Measurements from ENCODE around the gene STX18. TPM values are rescaled to one million over a fixed set of nuclear protein-coding genes. Genes with fewer than 3 reads are reported as not detected.

Gene STX18
- total RNA-seq, 2 experiments from 2014 or later: 20.2 to 23.2 TPM

DNA sequence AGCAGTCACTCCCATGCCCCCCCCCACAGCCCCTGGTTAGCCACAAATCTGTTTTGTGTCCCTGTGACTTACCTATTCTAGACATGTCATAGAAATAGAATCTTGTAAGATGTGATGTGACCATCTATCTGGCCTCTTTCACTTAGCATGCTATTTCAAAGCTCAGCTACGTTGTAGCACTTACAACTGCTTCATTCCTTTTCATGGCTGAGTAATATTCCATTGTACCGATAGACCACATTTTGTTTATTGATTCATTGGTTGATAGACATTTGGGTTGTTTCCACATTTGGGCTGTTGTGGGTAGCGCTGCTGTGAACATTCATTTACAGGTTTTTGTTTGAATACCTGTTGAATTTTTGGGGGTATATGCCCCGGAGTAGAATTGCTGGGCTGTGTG is 143.4 kb downstream of the STX18 start:
- intact Hi-C loops (cut with micrococcal nuclease): no loop called here
- ChIA-PET CTCF (no interaction called here), POLR2A (interaction anchor here (0.5 kb wide), 1 partner anchor 720 kb away, joined by 7 read pairs; no protein-coding TSS in a partner anchor)
- peaks cover 7% of the 10 kb centered on the region for H3K36me3 Mint-ChIP-seq
- no peak for DNase-seq
- no peaks in the 10 kb centered on the region for H3K27me3 Mint-ChIP-seq
- no peak overlapping the region for H3K4me3 Mint-ChIP-seq
- no peak overlapping the region for H3K27ac Mint-ChIP-seq
- no peaks in the 10 kb centered on the region for H3K9me3 Mint-ChIP-seq
- no peaks in the 10 kb centered on the region for H3K4me1 Mint-ChIP-seq (ENCODE audit: low read depth)

DNA sequence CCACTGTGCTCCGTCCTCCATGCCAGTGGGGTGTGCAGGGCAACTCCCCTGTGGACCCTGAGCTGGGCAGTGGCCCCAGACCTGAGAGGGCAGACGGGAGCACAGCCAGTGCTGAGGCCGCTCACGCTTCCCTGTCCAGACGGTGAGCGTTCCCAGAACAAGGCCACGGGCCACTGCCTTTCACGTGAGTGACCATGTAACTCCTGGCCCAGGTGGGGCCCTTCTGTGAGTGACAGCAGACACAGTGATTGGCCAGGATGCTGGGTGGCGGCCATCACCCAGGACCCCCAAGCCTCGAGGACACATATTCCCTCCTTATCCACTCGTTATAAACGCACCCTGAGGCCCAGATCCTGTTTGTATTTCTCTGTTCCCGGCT is 144.4 kb downstream of the STX18 start:
- no peak for DNase-seq
- intact Hi-C loops (cut with micrococcal nuclease): no loop called here
- no peak overlapping the region for H3K4me3 Mint-ChIP-seq
- no peak overlapping the region for H3K27ac Mint-ChIP-seq
- POLR2A ChIA-PET: no interaction called here
- CTCF ChIA-PET: no interaction called here
- H3K4me1 Mint-ChIP-seq (ENCODE audit: low read depth): no peaks in the 10 kb centered on the region
- H3K27me3 Mint-ChIP-seq: no peaks in the 10 kb centered on the region
- H3K36me3 Mint-ChIP-seq: peaks cover 7% of the 10 kb centered on the region
- no peaks in the 10 kb centered on the region for H3K9me3 Mint-ChIP-seq

DNA sequence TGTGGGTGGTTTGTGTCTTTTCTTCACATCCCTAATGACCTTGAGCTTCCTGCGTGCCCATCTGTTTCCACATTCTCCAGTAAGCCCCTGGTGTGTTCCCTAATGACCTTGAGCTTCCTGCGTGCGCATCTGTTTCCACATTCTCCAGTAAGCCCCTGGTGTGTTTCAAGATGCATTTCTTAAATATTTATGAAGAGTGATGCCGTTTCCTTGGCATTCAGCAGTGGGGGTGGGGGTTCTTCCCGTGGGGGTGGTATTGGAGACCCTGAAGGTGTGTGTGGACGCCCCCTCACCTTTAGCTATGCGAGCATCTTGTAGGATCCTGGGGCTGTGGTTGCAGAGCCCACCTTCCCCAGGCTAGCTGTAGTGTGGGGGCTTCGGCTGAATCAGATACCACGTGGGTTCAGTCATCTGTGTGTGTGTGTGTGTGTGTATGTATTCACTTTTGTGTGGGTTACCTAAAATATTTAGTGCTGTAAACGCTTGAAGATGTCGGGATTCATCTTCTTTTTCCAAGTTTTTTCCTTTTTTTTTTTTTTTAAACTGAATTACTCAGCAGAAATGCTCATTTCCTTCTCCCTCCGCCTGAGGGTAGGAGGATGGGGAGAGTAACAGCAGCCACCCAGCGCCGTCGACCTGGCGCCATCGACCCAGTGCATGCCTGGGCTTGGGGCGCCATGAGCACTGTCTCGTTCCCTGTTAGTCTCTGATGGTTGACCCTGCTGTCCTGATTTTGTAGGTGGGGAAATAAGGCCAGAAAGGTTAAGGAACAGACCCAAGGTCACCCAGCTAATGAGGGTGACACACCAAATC is 145.0 kb downstream of the STX18 start:
- CTCF ChIA-PET: no interaction called here
- DNase-seq: no peak
- POLR2A ChIA-PET: no interaction called here
- Mint-ChIP-seq H3K4me3 (no peak overlapping the region), H3K9me3 (no peaks in the 10 kb centered on the region), H3K27me3 (no peaks in the 10 kb centered on the region), H3K36me3 (peaks cover 7% of the 10 kb centered on the region), H3K27ac (no peak overlapping the region), H3K4me1 (ENCODE audit: low read depth) (no peaks in the 10 kb centered on the region)
- intact Hi-C loops (cut with micrococcal nuclease): no loop called here

DNA sequence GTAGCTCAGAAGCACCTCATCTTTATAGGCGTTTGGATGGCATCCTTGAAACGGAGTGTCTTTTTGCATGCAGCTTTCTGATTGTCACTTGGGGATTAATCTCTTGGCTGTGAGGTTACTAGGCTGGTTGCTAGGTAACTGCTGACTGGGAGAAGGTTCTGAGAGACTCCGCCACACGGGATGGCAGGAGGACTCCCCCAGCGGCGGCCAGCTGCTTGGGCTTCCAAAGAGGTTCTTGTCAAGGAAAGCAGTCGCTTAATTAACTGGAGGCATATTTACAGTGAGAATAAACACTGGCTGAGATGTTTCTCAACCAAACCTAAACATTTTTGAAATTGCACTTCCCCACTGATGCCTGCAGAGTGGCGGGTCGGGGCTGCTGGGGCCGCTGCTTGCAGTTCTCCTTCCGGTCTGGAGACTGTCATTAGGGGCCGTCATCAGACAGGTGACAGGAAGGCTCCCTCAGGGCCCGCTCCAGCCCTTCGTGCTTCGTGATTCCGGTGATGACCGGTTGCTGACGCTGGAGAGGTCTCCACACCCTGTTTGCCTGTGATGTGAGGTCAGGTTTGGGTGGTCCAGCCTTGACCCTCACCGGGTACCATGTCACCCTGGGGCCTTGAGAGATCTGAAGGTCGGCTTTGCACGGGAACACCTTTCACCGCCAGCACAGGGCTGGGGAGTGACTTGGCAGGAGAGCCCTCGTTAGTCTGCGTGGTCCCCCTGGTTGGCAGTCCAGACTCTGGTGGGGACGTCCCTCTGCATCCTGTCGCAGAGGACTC is 145.8 kb downstream of the STX18 start:
- no peak overlapping the region for H3K27ac Mint-ChIP-seq
- no peaks in the 10 kb centered on the region for H3K27me3 Mint-ChIP-seq
- H3K4me3 Mint-ChIP-seq: no peak overlapping the region
- H3K9me3 Mint-ChIP-seq: no peaks in the 10 kb centered on the region
- POLR2A ChIA-PET: no interaction called here
- no peak for DNase-seq
- intact Hi-C loops (cut with micrococcal nuclease): no loop called here
- H3K4me1 Mint-ChIP-seq (ENCODE audit: low read depth): no peaks in the 10 kb centered on the region
- peaks cover 9% of the 10 kb centered on the region for H3K36me3 Mint-ChIP-seq
- CTCF ChIA-PET: interaction anchor here (1.5 kb wide), 1 partner anchor 11 kb away, joined by 6 read pairs; no protein-coding TSS in a partner anchor

DNA sequence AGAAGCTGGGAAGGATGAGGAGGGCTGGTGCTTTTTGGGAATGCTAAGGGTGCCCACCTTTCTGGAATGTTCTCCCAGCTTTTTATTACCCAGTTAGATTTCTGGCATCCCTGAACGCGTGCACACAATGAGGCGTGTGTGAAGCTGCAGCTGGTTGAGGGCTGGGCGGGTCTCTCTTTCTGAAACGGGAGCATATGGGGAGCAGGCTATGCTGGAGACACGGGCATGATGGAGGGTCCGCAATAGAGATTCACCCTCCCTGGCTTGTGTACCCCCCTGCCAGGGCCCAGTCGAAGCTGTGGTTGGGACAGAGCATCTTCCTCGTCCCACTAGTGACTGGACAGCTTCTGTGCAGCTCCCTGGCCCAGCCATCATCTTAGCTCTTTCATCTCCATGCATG is 146.5 kb downstream of the STX18 start:
- H3K4me3 Mint-ChIP-seq: no peak overlapping the region
- POLR2A ChIA-PET: no interaction called here

DNA sequence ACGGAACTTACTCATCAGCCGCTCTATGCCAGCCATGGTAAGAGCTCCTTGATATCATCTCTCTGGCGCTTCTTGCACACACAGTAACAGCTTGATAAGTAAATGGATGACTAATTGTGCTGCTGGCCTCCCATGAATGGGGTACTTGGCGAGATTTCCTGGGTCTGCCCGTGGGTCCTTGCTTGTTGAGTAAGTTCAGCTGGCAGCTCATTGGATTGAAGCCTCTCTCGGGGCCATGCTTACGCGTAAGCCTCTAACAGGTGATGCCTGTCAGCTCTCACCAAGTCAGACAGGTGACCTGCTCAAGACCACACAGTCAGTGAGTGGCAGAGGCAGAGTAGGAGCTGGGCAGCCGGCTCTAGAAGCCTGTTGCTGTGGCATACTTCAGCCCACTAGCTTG is 147.2 kb downstream of the STX18 start:
- Mint-ChIP-seq H3K36me3 (peaks cover 9% of the 10 kb centered on the region), H3K27me3 (no peaks in the 10 kb centered on the region), H3K9me3 (no peaks in the 10 kb centered on the region), H3K4me1 (ENCODE audit: low read depth) (no peaks in the 10 kb centered on the region), H3K27ac (no peak overlapping the region), H3K4me3 (no peak overlapping the region)
- CTCF ChIA-PET: interaction anchor here (1.0 to 1.5 kb wide), 3 partner anchors 10 to 37 kb away, joined by 3 to 6 read pairs (median 6); no protein-coding TSS in a partner anchor
- POLR2A ChIA-PET: no interaction called here
- no peak for DNase-seq
- intact Hi-C loops (cut with micrococcal nuclease): no loop called here

More for the DNA sequence above, 146.5 kb downstream of the STX18 start:
- intact Hi-C loops (cut with micrococcal nuclease): no loop called here
- DNase-seq: no peak
- Mint-ChIP-seq H3K27me3 (no peaks in the 10 kb centered on the region), H3K27ac (no peak overlapping the region), H3K36me3 (peaks cover 9% of the 10 kb centered on the region), H3K4me1 (ENCODE audit: low read depth) (no peaks in the 10 kb centered on the region), H3K9me3 (no peaks in the 10 kb centered on the region)
- CTCF ChIA-PET: interaction anchor here (1.4 to 1.5 kb wide), 2 partner anchors 11 to 36 kb away, joined by 6 read pairs; no protein-coding TSS in a partner anchor

DNA sequence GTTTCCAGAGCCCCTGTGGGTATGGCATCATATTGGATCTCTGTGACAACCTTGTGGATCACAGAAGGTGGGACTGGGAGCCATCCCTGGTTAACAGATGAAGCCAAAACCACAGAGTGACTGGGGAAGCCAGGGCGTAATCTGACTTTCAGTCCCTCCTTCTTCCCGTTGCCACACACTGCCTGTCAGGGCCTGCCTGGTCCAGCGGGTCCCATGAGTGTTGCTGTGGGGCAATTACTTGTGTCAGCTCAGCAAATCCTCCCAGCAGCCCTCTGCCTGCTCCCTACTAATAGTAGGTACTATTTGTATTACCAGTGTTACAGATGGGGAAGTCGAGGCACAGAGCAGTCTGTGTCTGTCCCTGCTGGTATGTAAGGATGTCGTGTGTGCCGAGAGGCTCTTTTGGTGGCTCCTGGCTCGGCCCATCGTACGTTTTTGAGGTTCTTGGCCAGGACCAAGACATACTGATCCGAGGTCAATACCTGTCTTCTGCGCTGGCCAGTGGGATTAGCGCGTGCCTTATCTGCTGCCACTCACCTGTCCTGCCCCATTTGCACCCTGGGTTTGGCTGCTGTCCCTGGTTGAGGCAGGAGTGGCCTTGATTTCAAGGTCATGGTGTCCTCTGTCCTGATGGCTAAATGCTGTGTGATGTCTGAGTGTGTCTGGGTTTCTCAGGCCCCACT is 149.2 kb downstream of the STX18 start:
- H3K4me1 Mint-ChIP-seq (ENCODE audit: low read depth): peaks cover 4% of the 10 kb centered on the region
- ChIA-PET POLR2A (no interaction called here), CTCF (no interaction called here)
- H3K36me3 Mint-ChIP-seq: peaks cover 5% of the 10 kb centered on the region
- intact Hi-C loops (cut with micrococcal nuclease): no loop called here
- DNase-seq: no peak
- no peak overlapping the region for H3K27ac Mint-ChIP-seq
- no peak overlapping the region for H3K4me3 Mint-ChIP-seq
- H3K9me3 Mint-ChIP-seq: no peaks in the 10 kb centered on the region
- H3K27me3 Mint-ChIP-seq: peaks cover 4% of the 10 kb centered on the region

DNA sequence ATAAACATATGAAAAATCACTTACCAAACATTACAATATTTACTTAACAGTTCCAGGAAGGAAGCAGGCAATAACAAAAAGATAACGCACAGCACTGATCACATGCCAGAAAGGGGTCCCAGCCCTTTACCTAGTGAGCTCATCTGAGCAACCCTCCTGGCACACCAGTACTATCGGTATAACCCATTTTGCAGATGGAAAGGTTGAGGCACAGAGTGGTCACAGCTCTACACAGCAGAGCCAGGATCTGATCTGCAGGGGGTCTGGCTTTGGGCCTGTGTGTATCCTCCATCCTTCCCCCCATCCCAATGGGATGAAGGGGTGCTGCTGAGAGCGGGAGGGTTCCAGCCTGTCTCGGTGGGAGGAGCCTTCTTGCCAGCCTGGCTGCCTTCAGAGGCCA is 150.0 kb downstream of the STX18 start:
- CTCF ChIA-PET: no interaction called here
- Mint-ChIP-seq H3K27me3 (peaks cover 4% of the 10 kb centered on the region), H3K27ac (no peak overlapping the region), H3K4me1 (ENCODE audit: low read depth) (peaks cover 4% of the 10 kb centered on the region), H3K4me3 (no peak overlapping the region), H3K9me3 (no peaks in the 10 kb centered on the region), H3K36me3 (peaks cover 3% of the 10 kb centered on the region)
- POLR2A ChIA-PET: no interaction called here
- no peak for DNase-seq
- intact Hi-C loops (cut with micrococcal nuclease): no loop called here

DNA sequence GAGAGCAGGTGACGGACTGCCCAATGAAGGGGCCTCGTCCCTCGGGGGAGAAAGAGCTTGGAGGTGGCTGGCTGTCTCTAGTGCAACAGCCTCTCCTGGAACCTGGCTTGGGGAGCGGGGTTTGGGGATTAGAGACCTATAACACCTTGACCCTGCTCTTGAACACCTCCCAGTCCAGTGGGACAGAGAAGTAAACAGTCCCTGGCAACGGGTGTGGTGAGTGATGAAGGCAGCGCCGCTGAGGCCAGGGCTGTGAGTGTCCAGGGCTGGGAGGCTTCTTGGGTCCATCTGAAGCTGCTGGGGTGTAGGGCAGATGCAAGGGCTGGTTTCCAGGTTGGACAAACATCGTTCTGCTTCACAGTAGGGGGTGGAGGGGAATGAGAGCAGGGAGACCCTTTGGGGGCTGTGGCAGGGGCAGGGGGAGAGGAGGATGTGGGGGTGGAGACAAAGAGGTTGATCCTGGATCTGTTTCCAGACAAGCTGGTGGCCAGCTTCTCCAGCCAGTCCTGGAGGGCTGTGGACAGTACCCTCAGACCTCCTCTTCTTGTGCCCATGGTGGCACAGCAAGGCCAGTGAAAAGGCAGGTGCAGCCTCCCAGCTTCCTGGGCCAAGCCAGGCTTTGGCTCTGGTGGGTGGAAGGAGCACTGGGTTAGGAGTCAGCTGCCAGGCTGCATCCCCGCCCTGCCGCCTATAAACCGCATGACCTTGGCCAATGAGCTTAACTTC is 151.2 kb downstream of the STX18 start:
- ChIA-PET CTCF (no interaction called here), POLR2A (no interaction called here)
- intact Hi-C loops (cut with micrococcal nuclease): no loop called here
- Mint-ChIP-seq H3K4me3 (no peak overlapping the region), H3K9me3 (no peaks in the 10 kb centered on the region), H3K27me3 (peaks cover 7% of the 10 kb centered on the region), H3K4me1 (ENCODE audit: low read depth) (peaks cover 8% of the 10 kb centered on the region), H3K27ac (no peak overlapping the region), H3K36me3 (peaks cover 3% of the 10 kb centered on the region)
- no peak for DNase-seq

DNA sequence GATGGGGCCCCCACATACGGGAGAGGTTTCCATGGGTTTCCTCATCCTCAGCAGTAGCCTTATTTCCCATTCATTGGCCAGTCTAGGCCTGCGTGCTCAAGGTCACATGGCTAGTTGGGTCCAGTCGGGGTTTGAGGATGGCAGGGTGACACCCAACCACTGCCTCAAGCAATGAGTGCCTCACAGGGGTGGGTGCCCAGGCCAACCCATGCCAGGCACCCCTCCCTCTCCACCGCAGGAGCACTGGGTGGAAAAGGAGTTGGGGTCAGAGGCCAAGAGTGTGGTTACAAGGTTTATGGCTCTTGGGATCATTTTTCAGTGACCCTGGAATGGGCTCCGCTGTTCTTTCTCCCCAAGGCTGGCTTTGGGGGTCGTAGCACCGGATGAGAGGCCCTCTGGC is 151.8 kb downstream of the STX18 start:
- peaks cover 8% of the 10 kb centered on the region for H3K27me3 Mint-ChIP-seq
- H3K27ac Mint-ChIP-seq: no peak overlapping the region
- H3K4me3 Mint-ChIP-seq: no peak overlapping the region
- H3K36me3 Mint-ChIP-seq: peaks cover 3% of the 10 kb centered on the region
- H3K4me1 Mint-ChIP-seq (ENCODE audit: low read depth): peaks cover 9% of the 10 kb centered on the region
- CTCF ChIA-PET: no interaction called here
- intact Hi-C loops (cut with micrococcal nuclease): no loop called here
- no peaks in the 10 kb centered on the region for H3K9me3 Mint-ChIP-seq
- no peak for DNase-seq
- POLR2A ChIA-PET: no interaction called here

DNA sequence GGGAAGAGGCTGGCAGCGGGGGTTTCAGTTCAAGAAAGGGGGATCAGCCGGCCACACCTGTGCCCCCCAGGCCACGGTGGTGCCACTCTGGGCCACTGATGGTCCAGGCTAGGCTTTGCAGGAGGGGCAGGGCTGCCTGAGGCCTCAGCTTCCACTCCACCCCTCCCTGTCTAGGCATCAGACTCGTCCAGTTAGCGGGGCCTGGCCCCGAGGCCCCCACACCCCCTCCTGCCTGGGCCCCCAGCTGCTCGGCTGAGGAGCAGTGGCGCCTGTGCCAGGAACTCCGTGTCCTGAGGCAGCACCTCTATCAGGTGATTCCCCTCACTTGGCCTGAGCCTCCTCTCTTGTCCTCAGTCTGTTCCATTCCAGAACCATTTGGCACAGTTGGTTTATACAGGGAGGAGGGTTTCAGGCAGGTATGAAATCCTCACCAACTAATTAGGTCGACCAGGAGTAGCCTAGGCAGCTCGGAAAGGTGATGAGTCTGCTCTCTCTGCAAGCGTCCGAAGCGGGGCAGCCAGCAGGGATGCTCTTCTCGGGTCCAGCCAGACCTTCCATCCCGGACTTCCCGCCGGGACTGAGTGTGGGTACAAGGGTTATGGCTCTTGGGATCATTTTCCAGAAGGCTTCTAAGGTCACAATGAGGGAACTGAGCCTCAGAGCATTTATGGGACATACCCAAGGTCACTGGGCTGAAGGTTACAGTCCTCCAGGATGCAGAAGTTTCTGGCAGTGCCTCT is 152.8 kb downstream of the STX18 start:
- Mint-ChIP-seq H3K9me3 (no peaks in the 10 kb centered on the region), H3K4me1 (ENCODE audit: low read depth) (peaks cover 13% of the 10 kb centered on the region), H3K4me3 (no peak overlapping the region), H3K27me3 (peaks cover 16% of the 10 kb centered on the region), H3K36me3 (peaks cover 2% of the 10 kb centered on the region), H3K27ac (no peak overlapping the region)
- intact Hi-C loops (cut with micrococcal nuclease): no loop called here
- DNase-seq: no peak
- CTCF ChIA-PET: no interaction called here
- POLR2A ChIA-PET: no interaction called here

All from activated CD4-positive, alpha-beta memory T cell treated with anti-CD3 and anti-CD28 coated beads for 36 hours (primary cell).